ENCODE data around the gene TTC7B.

The TTC7B gene

DNA sequence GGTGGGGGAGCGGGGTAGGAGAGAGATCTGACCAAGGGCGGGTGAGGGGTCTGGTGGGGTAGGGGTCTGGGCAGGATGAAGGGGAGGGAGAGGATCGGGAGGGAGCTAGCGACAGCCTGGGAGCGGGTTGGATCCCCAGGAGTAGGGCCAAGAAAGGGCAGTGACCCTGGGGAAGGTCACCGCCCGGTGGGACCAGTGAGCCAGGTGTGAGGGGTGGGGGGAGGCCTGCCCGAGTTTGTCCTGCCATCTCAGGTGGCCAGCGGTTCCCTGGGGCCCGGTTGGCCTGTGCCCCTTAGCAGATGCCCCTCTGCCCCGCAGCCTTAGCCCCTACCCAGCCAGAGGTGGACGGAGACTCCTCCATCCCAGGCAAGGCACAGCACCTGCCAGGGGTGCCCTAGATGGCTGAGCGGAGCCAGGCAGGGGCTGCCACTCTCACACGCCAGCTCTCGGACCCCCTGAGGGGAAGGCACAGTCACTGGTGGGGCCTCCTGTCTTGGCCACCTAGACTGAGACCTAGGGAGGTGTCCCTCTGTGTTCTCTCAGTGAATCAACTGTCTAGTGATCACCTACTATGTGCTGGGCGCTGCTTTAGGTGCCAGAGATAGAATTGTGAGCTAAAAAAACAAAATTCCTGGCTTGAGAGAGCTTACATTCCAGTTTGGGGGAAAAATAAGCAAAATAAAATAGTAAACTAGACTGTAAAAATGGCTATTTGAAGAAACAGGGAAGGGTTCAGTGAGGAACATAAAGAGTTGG is 629 bp upstream of the TTC7B start:
- DNase-seq: no peak
- no peak for ATAC-seq (ENCODE audit: insufficient read depth, low read depth)
- Histone ChIP-seq H3K9me3 (ENCODE audit: insufficient read depth, low read length, severe bottlenecking) (no peaks in the 10 kb centered on the region), H3K27ac (ENCODE audit: low read length) (no peak overlapping the region), H4K20me1 (ENCODE audit: insufficient read depth, low read length) (peaks cover 3% of the 10 kb centered on the region; the same call in 1 of the 2 replicates), H3K27me3 (ENCODE audit: insufficient read depth, low read length, poor library complexity) (peaks cover 18% of the 10 kb centered on the region), H3K4me3 (ENCODE audit: low read depth in 1 of 2, low read length in 2 of 2) (peak overlapping the region in 1 of 2 experiments; percentile 42; a peak in 2 of 4 replicates), H3K79me2 (ENCODE audit: insufficient read depth, low read length) (no peaks in the 10 kb centered on the region), H3K4me2 (ENCODE audit: insufficient read depth, low read length) (peak overlapping the region; percentile 59; the same call in 1 of the 2 replicates), H3K36me3 (ENCODE audit: insufficient read depth, low read length) (no peaks in the 10 kb centered on the region), H3K9ac (ENCODE audit: low read depth, low read length) (peak overlapping the region; percentile 31; the same call in 1 of the 2 replicates), H3K4me1 (ENCODE audit: insufficient read depth, low read length) (peaks cover 16% of the 10 kb centered on the region), H2AFZ (ENCODE audit: low read depth, low read length) (peak overlapping the region; percentile 20; the same call in 1 of the 2 replicates)
- TF ChIP-seq EZH2 (IDR thresholded peaks at IDR 0.05; ENCODE audit: borderline replicate concordance, low read depth, low read length, severe bottlenecking): no peak
- TF ChIP-seq, protein P1, sequence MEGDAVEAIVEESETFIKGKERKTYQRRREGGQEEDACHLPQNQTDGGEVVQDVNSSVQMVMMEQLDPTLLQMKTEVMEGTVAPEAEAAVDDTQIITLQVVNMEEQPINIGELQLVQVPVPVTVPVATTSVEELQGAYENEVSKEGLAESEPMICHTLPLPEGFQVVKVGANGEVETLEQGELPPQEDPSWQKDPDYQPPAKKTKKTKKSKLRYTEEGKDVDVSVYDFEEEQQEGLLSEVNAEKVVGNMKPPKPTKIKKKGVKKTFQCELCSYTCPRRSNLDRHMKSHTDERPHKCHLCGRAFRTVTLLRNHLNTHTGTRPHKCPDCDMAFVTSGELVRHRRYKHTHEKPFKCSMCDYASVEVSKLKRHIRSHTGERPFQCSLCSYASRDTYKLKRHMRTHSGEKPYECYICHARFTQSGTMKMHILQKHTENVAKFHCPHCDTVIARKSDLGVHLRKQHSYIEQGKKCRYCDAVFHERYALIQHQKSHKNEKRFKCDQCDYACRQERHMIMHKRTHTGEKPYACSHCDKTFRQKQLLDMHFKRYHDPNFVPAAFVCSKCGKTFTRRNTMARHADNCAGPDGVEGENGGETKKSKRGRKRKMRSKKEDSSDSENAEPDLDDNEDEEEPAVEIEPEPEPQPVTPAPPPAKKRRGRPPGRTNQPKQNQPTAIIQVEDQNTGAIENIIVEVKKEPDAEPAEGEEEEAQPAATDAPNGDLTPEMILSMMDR (IDR thresholded peaks at IDR 0.05; ENCODE audit: borderline replicate concordance, extremely low read depth, low read length, poor library complexity, severe bottlenecking): no peak

GRCh38 chr14:90815572-90815821 is 733 bp downstream of the TTC7B start:
- Histone ChIP-seq H3K27me3 (ENCODE audit: insufficient read depth, low read length, poor library complexity) (peaks cover 15% of the 10 kb centered on the region), H3K36me3 (ENCODE audit: insufficient read depth, low read length) (no peaks in the 10 kb centered on the region), H3K4me3 (ENCODE audit: low read depth in 1 of 2, low read length in 2 of 2) (peak overlapping the region; percentile 13 to 59; a peak in 3 of 4 replicates), H3K4me2 (ENCODE audit: insufficient read depth, low read length) (peak overlapping the region; percentile 59), H3K79me2 (ENCODE audit: insufficient read depth, low read length) (no peaks in the 10 kb centered on the region), H3K9ac (ENCODE audit: low read depth, low read length) (peak overlapping the region; percentile 51), H3K4me1 (ENCODE audit: insufficient read depth, low read length) (peaks cover 16% of the 10 kb centered on the region), H3K9me3 (ENCODE audit: insufficient read depth, low read length, severe bottlenecking) (no peaks in the 10 kb centered on the region), H3K27ac (ENCODE audit: low read length) (no peak overlapping the region), H2AFZ (ENCODE audit: low read depth, low read length) (0 out of 2 replicates have a peak overlapping the region, but pooled peaks have one; percentile 3), H4K20me1 (ENCODE audit: insufficient read depth, low read length) (peaks cover 3% of the 10 kb centered on the region; the same call in 1 of the 2 replicates)
- ATAC-seq (ENCODE audit: insufficient read depth, low read depth): peak; percentile 17; the same call in 1 of the 3 replicates
- TF ChIP-seq, protein P1 (IDR thresholded peaks at IDR 0.05; ENCODE audit: borderline replicate concordance, extremely low read depth, low read length, poor library complexity, severe bottlenecking): no peak
- peak; percentile 30 for TF ChIP-seq EZH2 (IDR thresholded peaks at IDR 0.05; ENCODE audit: borderline replicate concordance, low read depth, low read length, severe bottlenecking)
- no peak for DNase-seq

- H3K79me2 ChIP-seq (ENCODE audit: insufficient read depth, low read length): no peaks in the 10 kb centered on the region
- TF ChIP-seq, protein P1 (IDR thresholded peaks at IDR 0.05; ENCODE audit: borderline replicate concordance, extremely low read depth, low read length, poor library complexity, severe bottlenecking): no peak
- no peak for TF ChIP-seq EZH2 (IDR thresholded peaks at IDR 0.05; ENCODE audit: borderline replicate concordance, low read depth, low read length, severe bottlenecking)
- H3K9ac ChIP-seq (ENCODE audit: low read depth, low read length): peak overlapping the region; percentile 51
- H3K4me1 ChIP-seq (ENCODE audit: insufficient read depth, low read length): peaks cover 16% of the 10 kb centered on the region
- peak overlapping the region in 1 of 2 experiments; percentile 59; a peak in 2 of 4 replicates for H3K4me3 ChIP-seq (ENCODE audit: low read depth in 1 of 2, low read length in 2 of 2)
- H3K27ac ChIP-seq (ENCODE audit: low read length): no peak overlapping the region
- H4K20me1 ChIP-seq (ENCODE audit: insufficient read depth, low read length): peaks cover 3% of the 10 kb centered on the region; the same call in 1 of the 2 replicates
- H3K27me3 ChIP-seq (ENCODE audit: insufficient read depth, low read length, poor library complexity): peaks cover 15% of the 10 kb centered on the region
- 0 out of 2 replicates have a peak overlapping the region, but pooled peaks have one; percentile 3 for H2AFZ ChIP-seq (ENCODE audit: low read depth, low read length)
- DNase-seq (no peak), ATAC-seq (ENCODE audit: insufficient read depth, low read depth) (no peak)
- H3K9me3 ChIP-seq (ENCODE audit: insufficient read depth, low read length, severe bottlenecking): no peaks in the 10 kb centered on the region
- peak overlapping the region; percentile 59 for H3K4me2 ChIP-seq (ENCODE audit: insufficient read depth, low read length)
- no peaks in the 10 kb centered on the region for H3K36me3 ChIP-seq (ENCODE audit: insufficient read depth, low read length)
These were observed 1.2 kb downstream of the TTC7B start for GRCh38 chr14:90814806-90815571.
